Stimulated activated naive CD8-positive, alpha-beta T cell treated with anti-CD3 and anti-CD28 coated beads, Interleukin-15, Interleukin-2, amounts not matched to agents 100 U/mL and 50 U/mL, for 24 hours (primary cell): ENCODE data around the gene LEAP2.
A peak's percentile ranks its signal among the peaks of the same experiment; 100 is the strongest.

Experiments
- ATAC-seq: fragments of 150-1000 bp; cut with Tn5 transposase; one replicate; pipeline ENCODE4 v1.10.0; 2021
- DNase-seq: peaks from one replicate; pipeline ENCODE4 v3.0.0; 2021

The LEAP2 gene

DNA sequence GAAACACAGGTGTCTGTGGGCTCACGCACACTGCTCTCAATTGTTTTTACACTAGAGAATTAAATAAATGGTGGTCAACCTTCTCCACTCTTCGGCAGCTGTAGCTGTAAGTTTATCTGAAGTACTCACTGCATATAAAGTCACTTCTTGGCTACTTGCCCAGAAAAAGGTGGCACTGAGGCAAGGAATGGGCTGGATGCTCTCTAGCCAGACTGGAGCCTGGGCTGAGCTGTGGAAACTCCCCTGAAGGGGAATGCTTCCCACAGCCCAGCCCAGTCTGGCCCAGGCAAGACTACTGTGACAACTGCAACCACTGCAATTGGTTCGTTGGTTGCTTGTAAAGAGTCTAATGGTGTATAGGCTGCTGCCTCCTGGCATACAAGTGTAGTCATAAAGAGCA is 4.5 kb downstream of the LEAP2 start:
- no peak for ATAC-seq
- no peak for DNase-seq

DNA sequence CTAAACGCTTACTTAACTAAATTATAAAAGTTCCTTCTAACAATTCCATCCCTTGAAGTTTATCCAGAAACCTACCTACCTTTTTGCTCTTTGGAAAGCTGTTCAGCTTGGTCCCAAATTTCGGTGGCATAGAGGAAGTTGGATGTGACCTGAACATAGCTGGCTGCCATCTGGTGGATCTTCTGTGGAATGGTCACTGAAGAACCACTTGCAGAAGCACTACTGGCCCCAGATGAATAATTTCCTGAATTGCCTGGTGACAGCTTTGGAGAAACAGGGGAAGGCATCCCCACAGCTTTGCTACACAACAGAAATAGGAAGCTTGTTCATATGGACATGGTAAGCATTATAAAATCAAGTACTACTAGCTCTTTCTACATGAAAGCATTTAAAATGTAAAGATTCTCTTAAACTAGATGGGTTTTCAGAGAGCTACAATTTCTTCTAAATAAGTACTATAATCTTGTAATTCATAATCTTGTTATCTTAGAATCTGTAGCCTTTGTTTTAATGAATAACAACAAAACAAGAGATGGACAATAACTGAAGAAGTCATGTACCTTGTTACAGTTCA is 9.9 kb downstream of the LEAP2 start:
- DNase-seq (peak; percentile 16), ATAC-seq (peak; percentile 46)

DNA sequence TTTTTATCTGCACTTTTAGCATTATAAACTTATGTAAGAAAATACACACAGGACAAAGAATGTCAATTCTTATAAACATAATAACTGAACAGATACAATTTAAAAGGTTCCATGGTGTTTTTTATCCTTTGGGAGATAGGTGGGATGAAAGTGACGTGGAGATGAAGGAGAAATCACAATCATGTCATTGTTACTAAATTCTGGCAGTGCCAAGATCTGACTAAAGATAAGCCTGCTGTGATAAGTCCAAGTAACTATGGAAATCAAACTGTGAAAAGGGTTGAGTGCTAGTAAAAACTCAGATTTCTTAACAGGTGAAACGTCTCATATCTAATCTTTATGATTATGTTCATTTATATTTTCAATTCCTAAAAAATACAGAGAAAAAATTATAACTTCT is 11.1 kb downstream of the LEAP2 start:
- no peak for DNase-seq
- ATAC-seq, result no peak

DNA sequence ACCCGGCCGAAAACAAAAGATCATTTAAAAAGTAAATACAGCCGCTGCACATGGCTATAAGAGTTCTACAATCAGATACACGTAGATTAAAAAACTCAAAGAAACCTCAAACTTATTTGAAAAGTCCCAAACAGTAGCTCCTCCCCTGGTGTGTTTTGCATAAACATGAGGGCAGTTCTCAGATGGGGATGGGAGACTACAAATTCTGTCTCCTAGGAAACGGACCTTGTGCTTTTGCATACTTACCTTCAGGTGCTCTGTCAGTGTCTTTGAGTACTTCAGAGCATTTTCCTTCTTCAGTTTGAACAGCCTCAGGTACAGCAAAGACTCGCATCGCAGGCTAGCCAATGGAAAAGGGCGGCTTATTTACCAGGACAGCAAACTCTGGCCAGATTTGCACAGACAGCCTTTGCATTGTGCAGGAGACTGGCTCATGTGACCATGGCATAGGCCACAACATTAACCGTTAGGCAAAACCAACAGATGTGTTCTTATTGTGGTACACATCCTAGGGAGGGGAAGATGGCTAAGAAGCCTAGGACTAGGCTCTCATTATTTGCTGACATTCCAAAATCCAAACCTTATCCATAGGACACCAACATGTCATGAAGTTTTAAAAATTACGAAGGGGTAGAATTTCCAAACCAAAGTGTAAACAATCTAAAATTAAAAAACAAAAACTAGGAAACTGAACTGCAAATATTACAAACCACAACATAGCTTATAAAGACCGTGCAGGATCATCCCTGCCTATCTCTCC is 12.8 kb downstream of the LEAP2 start:
- DNase-seq (no peak), ATAC-seq (no peak)

DNA sequence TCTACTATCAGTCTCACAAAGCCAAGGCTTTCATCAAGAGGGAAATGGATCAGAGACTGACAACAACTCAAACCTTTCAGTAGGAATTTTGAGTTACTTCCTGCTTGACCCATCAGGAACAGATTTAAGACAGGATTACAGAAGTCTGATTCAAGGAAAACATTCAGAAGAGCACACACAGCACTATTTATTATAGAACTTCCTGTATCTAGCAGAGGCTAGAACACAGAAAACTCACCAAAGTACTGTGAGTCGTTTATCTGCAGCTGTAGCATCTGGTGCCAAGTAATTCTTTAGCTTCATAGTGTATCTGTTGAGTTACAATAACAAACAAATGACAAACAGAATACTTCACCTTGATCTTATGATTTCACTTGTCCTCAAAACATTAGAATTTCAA is 13.8 kb downstream of the LEAP2 start:
- ATAC-seq (no peak), DNase-seq (no peak)

DNA sequence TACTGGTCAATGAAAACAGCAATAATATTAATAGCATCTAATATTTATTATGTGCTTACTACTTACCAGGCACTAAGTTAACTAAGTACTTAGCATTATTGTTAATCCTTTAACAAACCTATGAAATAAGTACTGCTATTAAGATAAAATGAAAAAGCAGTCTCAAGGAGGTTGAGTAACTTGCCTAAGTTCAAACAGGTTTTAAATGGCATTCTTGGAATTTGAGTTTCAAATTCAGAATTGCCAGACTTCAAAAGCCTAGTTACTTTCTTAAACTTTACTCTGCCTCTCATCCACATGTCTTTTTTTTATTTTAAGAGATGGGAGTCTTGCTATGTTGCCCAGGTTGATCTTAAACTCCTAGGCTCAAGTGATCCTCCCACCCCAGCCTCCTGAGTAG is 16.0 kb downstream of the LEAP2 start:
- ATAC-seq, result no peak
- DNase-seq, result no peak

DNA sequence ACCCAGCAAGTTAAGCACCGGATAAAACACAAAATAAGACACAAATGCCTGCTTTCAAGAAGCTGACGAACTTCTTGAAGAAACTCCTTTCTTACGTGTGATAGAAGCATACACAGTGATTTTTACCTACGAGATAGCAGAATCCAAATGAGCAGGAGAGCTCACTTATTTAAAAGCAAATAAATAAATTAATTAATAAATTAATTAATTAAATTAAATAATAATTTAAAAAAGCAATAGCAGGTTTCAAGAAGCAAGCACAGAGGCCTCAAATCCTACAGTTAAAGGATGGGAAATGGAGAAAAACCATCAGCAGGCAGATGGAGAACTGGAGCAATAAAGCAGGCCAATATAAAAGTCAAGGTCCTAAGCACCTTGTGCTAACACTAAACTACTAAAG is 17.3 kb downstream of the LEAP2 start:
- ATAC-seq, result no peak
- DNase-seq, result no peak

DNA sequence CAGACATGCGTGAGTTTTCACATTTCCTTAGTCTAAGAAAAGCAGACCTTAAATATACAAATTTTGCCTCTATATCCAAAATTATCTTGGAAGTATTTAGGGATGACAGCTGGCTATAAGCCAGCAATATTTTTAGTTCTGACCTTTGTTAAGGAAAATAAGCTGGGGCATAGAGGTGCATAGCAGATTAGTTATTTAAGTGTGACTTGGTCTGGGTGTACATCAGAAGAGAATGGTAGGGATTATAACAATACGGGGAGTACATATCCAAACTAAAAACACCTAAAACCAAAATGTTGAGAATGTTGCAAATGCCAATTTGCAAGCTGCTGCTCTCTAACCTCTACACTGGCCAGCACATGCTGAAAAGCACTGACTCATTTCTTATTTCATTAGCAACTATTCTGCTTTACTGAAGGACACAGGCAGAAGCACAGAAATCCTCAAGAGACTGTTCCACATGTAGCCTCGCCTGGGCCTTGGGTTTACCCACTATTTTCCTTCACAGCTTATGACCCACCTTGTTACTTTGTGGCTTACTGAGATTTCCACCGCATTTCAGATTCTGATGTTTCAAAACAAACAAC is 22.3 kb downstream of the LEAP2 start:
- no peak for ATAC-seq
- DNase-seq, result no peak

DNA sequence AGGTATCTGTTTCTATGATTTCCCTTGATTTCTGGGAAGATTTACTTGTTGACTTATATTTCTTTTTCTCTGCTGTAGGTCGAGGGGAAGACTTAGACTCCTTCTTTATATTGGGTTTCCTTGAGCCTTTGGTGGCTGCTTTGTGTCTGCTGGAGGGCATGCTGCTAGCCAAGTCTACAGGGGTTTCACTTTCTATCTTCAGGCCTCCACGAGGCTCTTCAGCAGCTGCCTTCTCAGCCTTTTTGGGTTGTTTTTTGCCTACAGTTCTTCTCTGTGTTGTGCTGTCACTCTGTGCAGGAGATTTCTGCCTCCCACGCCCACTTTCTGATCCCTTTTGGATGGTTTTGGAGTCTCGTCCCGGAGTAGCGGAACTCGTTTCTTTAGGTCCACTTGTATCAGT is 23.2 kb downstream of the LEAP2 start:
- ATAC-seq (no peak), DNase-seq (no peak)

DNA sequence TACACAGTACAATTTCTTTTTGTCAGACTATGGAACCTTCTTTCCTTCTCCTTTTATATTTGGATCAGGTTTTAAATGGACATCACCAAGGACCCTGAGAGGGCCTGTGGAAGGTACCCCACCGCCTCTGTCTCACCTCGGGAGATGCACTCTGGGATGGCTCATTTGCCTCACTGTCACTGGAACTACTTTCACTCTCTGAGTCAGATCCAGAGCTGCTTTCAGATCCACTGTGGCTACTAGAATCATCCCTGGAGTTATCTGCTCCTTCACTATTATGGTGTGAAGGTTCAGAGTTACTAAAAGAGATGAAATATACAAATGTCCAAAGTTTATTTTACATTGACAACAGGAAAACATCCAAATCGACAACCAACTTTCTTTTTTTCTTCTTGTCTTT is 24.6 kb downstream of the LEAP2 start:
- ATAC-seq, result no peak
- no peak for DNase-seq

DNA sequence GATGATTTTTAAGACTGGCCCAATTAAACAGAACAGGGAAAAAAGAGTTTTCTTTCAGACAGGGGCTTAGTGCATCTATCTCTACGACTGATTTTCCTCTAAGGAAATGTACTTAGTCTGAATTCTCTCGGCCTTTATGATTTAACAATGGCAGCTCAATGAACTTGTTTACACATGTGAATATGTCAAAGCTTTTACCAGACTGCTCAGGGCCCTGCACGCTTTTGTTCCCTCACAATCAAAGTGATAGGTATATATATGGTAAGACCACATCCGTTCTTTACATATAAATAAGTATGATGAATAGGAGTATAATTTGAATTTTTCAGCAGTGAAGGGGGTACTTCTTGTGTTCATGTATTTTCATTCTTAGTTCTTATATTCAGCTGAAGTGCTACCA is 27.6 kb downstream of the LEAP2 start:
- ATAC-seq, result no peak
- DNase-seq, result no peak

DNA sequence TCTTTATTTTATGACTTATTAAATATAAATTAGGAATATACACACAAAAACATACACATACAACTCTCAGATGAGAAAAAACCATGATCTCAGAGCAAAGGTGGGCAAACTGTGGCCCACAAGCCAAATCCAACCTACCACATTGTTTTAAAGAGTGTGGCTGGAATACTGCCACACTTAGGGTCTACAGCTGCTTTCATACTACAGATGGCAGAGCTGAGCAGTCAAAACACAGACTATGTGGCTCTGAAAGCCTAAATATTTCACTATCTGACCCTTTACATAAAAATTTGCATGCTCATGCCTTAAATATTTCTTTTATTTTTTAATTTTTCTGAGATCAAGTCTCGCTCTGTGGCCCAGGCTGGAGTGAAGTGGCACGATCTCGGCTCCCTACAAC is 28.3 kb downstream of the LEAP2 start:
- no peak for ATAC-seq
- no peak for DNase-seq

DNA sequence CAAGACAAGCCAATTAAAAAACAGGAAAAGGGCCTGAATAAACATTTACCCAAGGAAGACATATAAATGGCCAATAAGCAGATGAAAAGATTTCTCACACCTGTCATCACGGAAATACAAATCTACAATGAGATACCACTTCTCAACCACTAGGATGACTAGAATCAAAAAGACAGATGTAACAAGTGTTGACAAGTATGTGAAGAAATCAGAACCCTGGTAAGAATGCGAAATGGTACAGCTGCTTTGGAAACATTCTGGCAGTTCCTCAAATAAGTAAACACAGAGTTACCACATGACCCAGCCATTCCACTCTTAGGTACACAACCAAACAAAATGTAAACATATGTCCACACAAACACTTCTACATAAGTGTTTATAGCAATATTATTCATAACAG is 32.5 kb downstream of the LEAP2 start:
- no peak for ATAC-seq

DNA sequence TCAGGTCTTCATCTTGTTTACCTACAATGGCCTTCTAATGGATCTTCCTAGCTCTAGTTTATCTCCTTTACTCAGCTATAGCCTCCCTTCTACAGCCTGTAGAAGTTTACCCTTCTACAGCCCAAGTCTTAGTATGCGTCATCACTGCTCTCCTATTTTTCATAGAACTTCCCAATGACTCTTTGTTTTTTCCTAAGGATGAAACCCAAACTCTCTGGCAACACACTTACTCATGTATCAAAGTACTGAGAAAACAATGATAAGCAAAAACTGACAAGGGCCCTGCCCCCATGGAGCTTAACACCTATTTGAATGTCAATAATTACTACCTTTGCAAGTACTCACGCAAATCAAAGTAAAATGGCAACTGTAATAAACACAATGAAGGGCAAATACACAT is 33.7 kb downstream of the LEAP2 start:
- no peak for DNase-seq
- ATAC-seq, result no peak

More for the DNA sequence above, 32.5 kb downstream of the LEAP2 start:
- no peak for DNase-seq

DNA sequence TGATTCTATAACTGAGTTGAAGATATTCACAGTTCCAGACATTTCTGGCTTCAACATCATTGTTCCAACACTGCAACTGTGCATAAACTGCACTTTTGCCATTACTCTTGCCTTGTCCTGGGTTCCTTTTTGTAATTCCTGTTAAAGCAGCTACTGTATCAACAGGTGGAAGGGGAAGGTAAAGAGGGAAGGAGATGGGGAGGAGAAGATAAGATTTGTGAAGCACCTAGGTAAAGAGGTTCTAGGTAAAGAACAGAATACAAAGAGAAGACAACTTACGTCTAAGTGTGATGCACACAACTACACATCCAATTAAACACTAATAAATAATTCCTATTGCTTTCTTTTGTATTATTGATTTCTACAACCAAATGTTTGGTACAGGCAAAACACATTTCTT is 36.2 kb downstream of the LEAP2 start:
- no peak for ATAC-seq
- no peak for DNase-seq

DNA sequence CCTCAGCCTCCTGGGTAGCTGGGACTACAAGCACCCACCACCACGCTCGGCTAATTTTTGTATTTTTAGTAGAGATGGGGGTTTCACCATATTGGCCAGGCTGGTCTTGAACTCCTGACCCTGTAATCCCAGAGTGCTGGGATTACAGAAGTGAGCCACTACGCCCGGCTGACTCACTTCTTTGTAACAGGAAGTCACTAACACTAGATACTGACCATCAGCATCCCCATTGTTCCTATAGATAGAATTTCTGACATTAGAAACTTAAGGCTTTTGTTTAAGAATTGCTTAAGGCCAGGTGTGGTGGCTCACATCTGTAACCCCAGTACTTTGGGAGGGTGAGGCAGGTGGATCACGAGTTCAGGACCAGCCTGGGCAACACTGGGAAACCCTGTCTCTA is 42.2 kb downstream of the LEAP2 start:
- ATAC-seq (no peak), DNase-seq (no peak)

DNA sequence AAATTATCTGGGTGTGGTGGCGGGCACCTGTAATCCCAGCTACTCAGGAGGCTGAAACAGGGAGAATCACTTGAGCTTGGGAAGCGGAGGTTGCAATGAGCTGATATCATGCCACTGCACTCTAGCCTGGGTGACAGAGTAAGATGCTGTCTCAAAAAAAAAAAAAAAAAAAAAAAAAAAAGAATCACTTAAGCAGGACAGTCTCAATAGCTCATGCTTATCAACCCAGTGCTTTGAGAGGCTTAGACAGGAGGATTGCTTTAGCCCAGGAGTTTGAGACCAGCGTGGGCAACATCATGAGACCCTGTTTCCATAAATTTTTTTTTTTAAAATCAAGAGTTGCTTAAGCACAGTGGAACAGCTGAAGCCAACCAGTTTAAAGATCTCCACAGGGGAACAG is 42.6 kb downstream of the LEAP2 start:
- no peak for DNase-seq

More for the DNA sequence above, 42.6 kb downstream of the LEAP2 start:
- ATAC-seq, result no peak
